ENCODE results near the gene NEUROD6. TPM values are rescaled to one million over a fixed set of nuclear protein-coding genes. Genes with fewer than 3 reads are reported as not detected.

NEUROD6 gene
- total RNA-seq, 2 donors from 2014 or later, result not detected

- H3K36me3 Mint-ChIP-seq (ENCODE audit: low read depth), result no peaks in the 10 kb centered on the region
- H3K27me3 Mint-ChIP-seq (ENCODE audit: insufficient read depth), result no peaks in the 10 kb centered on the region
- WGBS, 2 experiments (ENCODE audit: insufficient coverage in 1 of 2, insufficient read length in 1 of 2), result 60 to 97% methylated on average over 1 of the region's 1 CpG
Observed at GRCh38 chr7:31299336-31299735, 41.2 kb downstream of the NEUROD6 start.

GRCh38 chr7:31290601-31291000, 49.9 kb downstream of the NEUROD6 start:
- no peak for DNase-seq
- no peaks in the 10 kb centered on the region for H3K36me3 Mint-ChIP-seq (ENCODE audit: low read depth)
- 86 to 92% methylated on average over 1 to 2 of the region's 2 CpGs for WGBS, 2 experiments (ENCODE audit: insufficient coverage in 1 of 2, insufficient read length in 1 of 2)
- H3K36me3 ChIP-seq (ENCODE audit: control insufficient read depth, insufficient read depth, low read length), result no peaks in the 10 kb centered on the region
- no peaks in the 10 kb centered on the region for H3K27me3 Mint-ChIP-seq (ENCODE audit: insufficient read depth)
- no peaks in the 10 kb centered on the region for H3K9me3 ChIP-seq (ENCODE audit: control insufficient read depth, low read length)
- H3K27ac Mint-ChIP-seq, result no peak overlapping the region
- peaks cover 4% of the 10 kb centered on the region for H3K4me1 Mint-ChIP-seq
- H3K4me3 Mint-ChIP-seq, result no peak overlapping the region
- H3K27ac ChIP-seq (ENCODE audit: low read depth, low read length), result no peak overlapping the region
- H3K27me3 ChIP-seq (ENCODE audit: control insufficient read depth, insufficient read depth, low read length, poor library complexity, severe bottlenecking), result no peaks in the 10 kb centered on the region
- no peak overlapping the region for H3K4me3 ChIP-seq (ENCODE audit: low read length)
- no peaks in the 10 kb centered on the region for H3K4me1 ChIP-seq (ENCODE audit: control insufficient read depth, insufficient read depth, low read length)
- H3K9me3 Mint-ChIP-seq, result no peaks in the 10 kb centered on the region
- TF ChIP-seq CTCF (conservative IDR thresholded peaks at IDR 0.05), result no peak
- H3K9ac ChIP-seq (ENCODE audit: extremely low read depth, low read length, poor library complexity, severe bottlenecking), result no peak overlapping the region

More at GRCh38 chr7:31299336-31299735, 41.2 kb downstream of the NEUROD6 start:
- no peak overlapping the region for H3K4me3 ChIP-seq (ENCODE audit: low read length)
- TF ChIP-seq CTCF (conservative IDR thresholded peaks at IDR 0.05), result no peak
- no peak overlapping the region for H3K27ac ChIP-seq (ENCODE audit: low read depth, low read length)
- Mint-ChIP-seq H3K4me3 (no peak overlapping the region), H3K4me1 (no peaks in the 10 kb centered on the region), H3K9me3 (no peaks in the 10 kb centered on the region), H3K27ac (no peak overlapping the region)
- no peak for DNase-seq
- no peak overlapping the region for H3K9ac ChIP-seq (ENCODE audit: extremely low read depth, low read length, poor library complexity, severe bottlenecking)
- H3K9me3 ChIP-seq (ENCODE audit: control insufficient read depth, low read length), result no peaks in the 10 kb centered on the region
- no peaks in the 10 kb centered on the region for H3K27me3 ChIP-seq (ENCODE audit: control insufficient read depth, insufficient read depth, low read length, poor library complexity, severe bottlenecking)
- no peaks in the 10 kb centered on the region for H3K4me1 ChIP-seq (ENCODE audit: control insufficient read depth, insufficient read depth, low read length)
- H3K36me3 ChIP-seq (ENCODE audit: control insufficient read depth, insufficient read depth, low read length), result no peaks in the 10 kb centered on the region

Other genes with a start within 250 kb of the NEUROD6 start
- 10 to 100 TPM in 1 of 2 donors, 1 to 10 TPM in 1; 5.6 to 21.8 TPM for gene ITPRID1, start 173.4 kb upstream of the NEUROD6 start, total RNA-seq